SK-N-SH (cell line): ENCODE results near the gene PABPN1. TPM values are rescaled to one million over a fixed set of nuclear protein-coding genes. Genes with fewer than 3 reads are reported as not detected.

Experiments used
- CTCF ChIA-PET: fragments of 300-600, 350-600 bp; formaldehyde crosslinking; extraction: SDS; loops from one replicate; lab custom pipeline; 2021; lab: Yijun Ruan, JAX
- POLR2A ChIA-PET: fragments of 350-600 bp; sonication (Branson Sonifier 250); formaldehyde crosslinking; extraction: SDS; loops from one replicate; lab custom pipeline; 2020; ENCODE audit warnings: antibody characterized with exemption, inconsistent platforms; lab: Yijun Ruan, JAX
- DNase-seq: peaks from one replicate; pipeline ENCODE4 v3.0.0; 2012
- H2AFZ ChIP-seq: fragments of 200-600 bp; sonication (generic); 2 replicates; pipeline ENCODE4 v1.8.1; 2016; ENCODE audit warnings: antibody characterized with exemption, mild to moderate bottlenecking, low read depth
- H3F3A ChIP-seq: fragments of 200-600 bp; sonication (generic); replicated peaks from 2 replicates; pipeline ENCODE3; 2016; ENCODE audit warnings: antibody characterized with exemption, mild to moderate bottlenecking; ENCODE audit not compliant: insufficient read depth
- H3K27ac ChIP-seq, 2 experiments: fragments of 200-500 bp in 1 of 2; fragments of 200-600 bp in 1 of 2; sonication (Bioruptor generic) in 1 of 2; sonication (generic), shearing (Covaris generic) in 1 of 2; 2 replicates each; pipeline versions ENCODE4 v1.5.1 to v1.6.1; 2014 to 2016; ENCODE audit warnings: low read depth in 2 of 2, inconsistent platforms in 1 of 2, low read length in 1 of 2, mild to moderate bottlenecking in 1 of 2, mixed read lengths in 1 of 2
- H3K27me3 ChIP-seq: fragments of 200-600 bp; sonication (generic), shearing (Covaris generic); 2 replicates; pipeline ENCODE4 v1.6.1; 2016; ENCODE audit warnings: mixed run types; ENCODE audit not compliant: insufficient read depth
- H3K36me3 ChIP-seq, 2 experiments: fragments of 200-500 bp in 1 of 2; fragments of 200-600 bp in 1 of 2; sonication (Bioruptor generic) in 1 of 2; sonication (generic) in 1 of 2; replicated peaks in 1 of 2; 2 replicates each; pipeline versions ENCODE3 to v1.5.1; 2014 to 2016; ENCODE audit warnings: low read length in 1 of 2, mild to moderate bottlenecking in 1 of 2; ENCODE audit not compliant: insufficient read depth in 2 of 2, control insufficient read depth in 1 of 2
- H3K4me1 ChIP-seq, 2 experiments: fragments of 200-500 bp in 1 of 2; fragments of 200-600 bp in 1 of 2; sonication (Bioruptor generic) in 1 of 2; sonication (generic), shearing (Covaris generic) in 1 of 2; 2 replicates each; pipeline versions ENCODE4 v1.5.1 to v1.6.1; 2014 to 2016; ENCODE audit warnings: low read depth in 1 of 2, low read length in 1 of 2, mixed run types in 1 of 2; ENCODE audit not compliant: insufficient read depth in 2 of 2, control insufficient read depth in 1 of 2
- H3K4me2 ChIP-seq: fragments of 200-600 bp; sonication (generic), shearing (Covaris generic); 2 replicates; pipeline ENCODE4 v1.6.1; 2017; ENCODE audit warnings: mixed run types
- H3K4me3 ChIP-seq, 2 experiments: fragments of 200-500 bp in 1 of 2; fragments of 200-600 bp in 1 of 2; sonication (Bioruptor generic) in 1 of 2; sonication (generic), shearing (Covaris generic) in 1 of 2; 2 replicates each; pipeline versions ENCODE4 v1.5.1 to v1.8.1; 2014 to 2016; ENCODE audit warnings: low read depth in 2 of 2, inconsistent platforms in 1 of 2, low read length in 1 of 2, mild to moderate bottlenecking in 1 of 2, mixed read lengths in 1 of 2, moderate library complexity in 1 of 2
- H3K79me2 ChIP-seq: fragments of 200-600 bp; sonication (generic); 2 replicates; pipeline ENCODE4 v1.8.1; 2017; ENCODE audit warnings: mild to moderate bottlenecking; ENCODE audit not compliant: insufficient read depth
- H3K9ac ChIP-seq: fragments of 200-600 bp; sonication (generic); 2 replicates; pipeline ENCODE4 v1.6.1; 2017; ENCODE audit warnings: mixed run types
- H3K9me2 ChIP-seq: fragments of 200-600 bp; sonication (generic); 2 replicates; pipeline ENCODE4 v1.6.1; 2017; ENCODE audit warnings: mixed run types
- H3K9me3 ChIP-seq: fragments of 200-600 bp; sonication (generic); 2 replicates; pipeline ENCODE4 v1.6.1; 2017; ENCODE audit warnings: mixed run types, mild to moderate bottlenecking, moderate library complexity
- H4K20me1 ChIP-seq: fragments of 200-600 bp; sonication (generic); 2 replicates; pipeline ENCODE4 v1.6.1; 2017; ENCODE audit warnings: mild to moderate bottlenecking, mixed run types; ENCODE audit not compliant: insufficient read depth
- CHD2 ChIP-seq: fragments of 150-350 bp; IDR thresholded peaks from 2 replicates; pipeline ENCODE4 v1.6.1; 2018; ENCODE audit warnings: low read length; ENCODE audit not compliant: partially characterized antibody
- EZH2phosphoT487 ChIP-seq: fragments of 200-600 bp; sonication (generic); IDR thresholded peaks from 2 replicates; pipeline ENCODE4 v1.6.1; 2017; ENCODE audit warnings: low read depth, mixed run types, mild to moderate bottlenecking, antibody characterized with exemption, moderate library complexity, borderline replicate concordance
- FOXJ3 ChIP-seq: sonication (generic); formaldehyde crosslinking; IDR thresholded peaks from 2 replicates; pipeline ENCODE4 v1.5.1; 2020; ENCODE audit warnings: mild to moderate bottlenecking, missing genetic modification reagents
- FOXM1 ChIP-seq: IDR thresholded peaks from 2 replicates; pipeline ENCODE4 v1.4.0; 2012; ENCODE audit warnings: low read depth, mild to moderate bottlenecking
- GABPA ChIP-seq: IDR thresholded peaks from 2 replicates; pipeline ENCODE4 v1.4.0; 2012; ENCODE audit warnings: low read depth, mild to moderate bottlenecking
- IRF3 ChIP-seq: fragments of 150-350 bp; IDR thresholded peaks from 2 replicates; pipeline ENCODE4 v1.6.1; 2016; ENCODE audit warnings: mild to moderate bottlenecking, low read depth, low read length
- MAX ChIP-seq: IDR thresholded peaks from 2 replicates; pipeline ENCODE4 v1.4.0; 2012; ENCODE audit warnings: low read depth
- MXI1 ChIP-seq: IDR thresholded peaks from 2 replicates; pipeline ENCODE4 v1.6.1; 2012; ENCODE audit warnings: mild to moderate bottlenecking, low read depth, low read length, improper control_type of control experiment
- NFIC ChIP-seq: IDR thresholded peaks from 2 replicates; pipeline ENCODE4 v1.4.0; 2012; ENCODE audit warnings: borderline replicate concordance
- PBX3 ChIP-seq: IDR thresholded peaks from 2 replicates; pipeline ENCODE4; 2012
- POLR2AphosphoS5 ChIP-seq: IDR thresholded peaks from 2 replicates; pipeline ENCODE4 v1.6.1; 2012; ENCODE audit warnings: low read depth, low read length
- RAD21 ChIP-seq: IDR thresholded peaks from 2 replicates; pipeline ENCODE4 v1.6.1; 2012; ENCODE audit warnings: mild to moderate bottlenecking, low read length
- RCOR1 ChIP-seq: fragments of 150-350 bp; IDR thresholded peaks from 2 replicates; pipeline ENCODE4 v1.6.1; 2017; ENCODE audit warnings: antibody characterized with exemption, low read length
- SIN3A ChIP-seq: IDR thresholded peaks from 2 replicates; pipeline ENCODE4 v1.6.1; 2012; ENCODE audit warnings: low read depth, mild to moderate bottlenecking, low read length, moderate library complexity, borderline replicate concordance
- TCF12 ChIP-seq: IDR thresholded peaks from 2 replicates; pipeline ENCODE4 v1.4.0; 2012
- TEAD4 ChIP-seq: IDR thresholded peaks from 2 replicates; pipeline ENCODE4 v1.4.0; 2012; ENCODE audit warnings: mild to moderate bottlenecking, borderline replicate concordance; ENCODE audit not compliant: insufficient read depth
- YY1 ChIP-seq: IDR thresholded peaks from 2 replicates; pipeline ENCODE4 v1.4.0; 2012; ENCODE audit warnings: low read depth, mild to moderate bottlenecking
- ZBTB33 ChIP-seq: IDR thresholded peaks from 2 replicates; pipeline ENCODE4 v1.4.0; 2012; ENCODE audit warnings: low read depth, borderline replicate concordance
- WGBS: methylation state at CpG from one replicate; pipeline ENCODE4 v1.1.6; 2017; ENCODE audit warnings: low lambda C conversion rate; 5-methylcytosine and 5-hydroxymethylcytosine counted together
- polyA plus RNA-seq, 3 experiments: library from polyadenylated mRNA; depleted of rRNA; stranded (reverse); fragments of >200 nt; gene quantifications; 2 replicates each; pipeline ENCODE4 v1.2.3, GENCODE V29; 2012

The PABPN1 gene
- polyA plus RNA-seq, 1 of the 3 experiments (the other 2 are of a cell fraction) = 266 TPM

- H3K36me3 ChIP-seq = peaks cover 0 to 4% of the 10 kb centered on the region in 2 experiments
- 79% methylated on average over 5 of the region's 5 CpGs for WGBS
- TF ChIP-seq TCF12 = no peak
- no peak for TF ChIP-seq NFIC
- TF ChIP-seq RAD21 = no peak
- TF ChIP-seq FOXJ3 (CRISPR knock-in tag) = no peak
- no peak for TF ChIP-seq TEAD4
- TF ChIP-seq MAX = no peak
- no peak for TF ChIP-seq MXI1
- no peak for TF ChIP-seq GABPA
- no peak for TF ChIP-seq POLR2AphosphoS5
- TF ChIP-seq YY1 = no peak
- no peak for TF ChIP-seq RCOR1
- no peak for TF ChIP-seq CHD2
- TF ChIP-seq ZBTB33 = no peak
- no peak for TF ChIP-seq IRF3
- no peak overlapping the region for H3K9ac ChIP-seq
- peaks cover 0 to 12% of the 10 kb centered on the region in 2 experiments; a peak in 1 of 4 replicates for H3K4me1 ChIP-seq
- no peak overlapping the region; a peak in 1 of 4 replicates for H3K4me3 ChIP-seq
- H3F3A ChIP-seq = no peaks in the 10 kb centered on the region
- peak overlapping the region; percentile 96; the same call in 1 of the 2 replicates for H3K4me2 ChIP-seq
- H3K27ac ChIP-seq = peak overlapping the region in 1 of 2 experiments; percentile 92; a peak in 1 of 4 replicates
- H4K20me1 ChIP-seq = no peaks in the 10 kb centered on the region
- POLR2A ChIA-PET = interaction anchor here (0.6 to 4.1 kb wide), 5 partner anchors 9 to 114 kb away, joined by 4 to 45 read pairs (median 8); partner anchors contain the start of genes EFS and PABPN1
- CTCF ChIA-PET = interaction anchor here (1.0 to 4.0 kb wide), 11 partner anchors 8 to 206 kb away, joined by 3 to 30 read pairs (median 5); partner anchors contain the start of genes EFS and PABPN1
- DNase-seq = no peak
- no peaks in the 10 kb centered on the region for H3K9me3 ChIP-seq
- no peaks in the 10 kb centered on the region for H3K27me3 ChIP-seq
- H2AFZ ChIP-seq = no peak overlapping the region; the same call in 1 of the 2 replicates
- H3K9me2 ChIP-seq = no peaks in the 10 kb centered on the region
- H3K79me2 ChIP-seq = no peaks in the 10 kb centered on the region
These were observed 32.1 kb downstream of the PABPN1 start for GRCh38 chr14:23353433-23353780.

- no peaks in the 10 kb centered on the region for H3K27me3 ChIP-seq
- no peaks in the 10 kb centered on the region for H3K79me2 ChIP-seq
- H3K9me2 ChIP-seq = no peaks in the 10 kb centered on the region
- no peaks in the 10 kb centered on the region for H4K20me1 ChIP-seq
- peaks cover 0 to 2% of the 10 kb centered on the region in 2 experiments for H3K36me3 ChIP-seq
- H3K4me3 ChIP-seq = no peak overlapping the region
- H3K9ac ChIP-seq = no peak overlapping the region
- no peak overlapping the region for H3K4me2 ChIP-seq
- POLR2A ChIA-PET = interaction anchor here (4.1 kb wide), 1 partner anchor 11 kb away, joined by 45 read pairs; the partner anchor contains the start of gene EFS
- CTCF ChIA-PET = interaction anchor here (1.1 to 4.0 kb wide), 5 partner anchors 10 to 124 kb away, joined by 3 to 21 read pairs (median 6); partner anchors contain the start of gene EFS
- TF ChIP-seq YY1 (no peak), POLR2AphosphoS5 (no peak), SIN3A (no peak), EZH2phosphoT487 (no peak), RCOR1 (no peak), NFIC (no peak), PBX3 (no peak), FOXJ3 (CRISPR knock-in tag) (no peak), CHD2 (no peak), FOXM1 (no peak)
- H3K27ac ChIP-seq = no peak overlapping the region
- H3F3A ChIP-seq = no peaks in the 10 kb centered on the region
- H2AFZ ChIP-seq = no peak overlapping the region
- H3K4me1 ChIP-seq = peaks cover 0 to 12% of the 10 kb centered on the region in 2 experiments; a peak in 1 of 4 replicates
- H3K9me3 ChIP-seq = no peaks in the 10 kb centered on the region
- DNase-seq = no peak
- WGBS = 80% methylated on average over 6 of the region's 6 CpGs
These were observed 33.7 kb downstream of the PABPN1 start for GRCh38 chr14:23354990-23355389.
